Muscle of leg (tissue), 11 donors: Measurements from ENCODE around the gene DOCK8. TPM values are rescaled to one million over a fixed set of nuclear protein-coding genes. Genes with fewer than 3 reads are reported as not detected.
A peak's percentile ranks its signal among the peaks of the same experiment; 100 is the strongest.
"Not testable (repeated sequence)": the region's sequence is repeated elsewhere in the genome, so short reads cannot be mapped to it uniquely, and the experiment has no call there.

Source experiments
- DNase-seq: peaks from one replicate; pipeline ENCODE4 v3.0.0; 2013
- H3K27ac ChIP-seq: one replicate; pipeline ENCODE4 v1.5.1; 2013; ENCODE audit warnings: mild to moderate bottlenecking, low read length, control low read depth
- H3K27me3 ChIP-seq: one replicate; pipeline ENCODE4 v1.6.1; 2013; ENCODE audit warnings: low read length; ENCODE audit not compliant: control insufficient read depth, insufficient read depth
- H3K36me3 ChIP-seq: one replicate; pipeline ENCODE4 v1.6.1; 2013; ENCODE audit warnings: low read length; ENCODE audit not compliant: control insufficient read depth, insufficient read depth
- H3K4me1 ChIP-seq: one replicate; pipeline ENCODE4 v1.6.1; 2013; ENCODE audit warnings: low read length; ENCODE audit not compliant: control insufficient read depth, insufficient read depth
- H3K4me3 ChIP-seq: one replicate; pipeline ENCODE4 v1.5.1; 2013; ENCODE audit warnings: low read length, control low read depth
- H3K9me3 ChIP-seq: replicated peaks from 2 replicates; pipeline ENCODE4 v1.6.1; 2013; ENCODE audit warnings: low read depth, low read length; ENCODE audit not compliant: control insufficient read depth
- WGBS: methylation state at CpG from one replicate; pipeline ENCODE4 v1.1.5; 2013; ENCODE audit warnings: missing lambda C conversion rate; ENCODE audit not compliant: insufficient coverage; 5-methylcytosine and 5-hydroxymethylcytosine counted together
- polyA plus RNA-seq, 8 donors: library from polyadenylated mRNA; unstranded; fragments of 120-200 nt; gene quantifications; one replicate each; pipeline versions ENCODE4 v1.2.1 to v1.2.3, GENCODE V29; 2013; ENCODE audit warnings: inconsistent platforms in 1 of 8, low replicate concordance in 1 of 8; ENCODE audit not compliant: insufficient read length in 8 of 8, insufficient read depth in 1 of 8
- total RNA-seq: library from RNA; stranded (reverse); fragments of 120-200 nt; gene quantifications from one replicate; pipeline ENCODE4 v1.2.4, GENCODE V29; 2013

DOCK8 gene
- total and polyA plus RNA-seq, 9 donors: 3.2 to 8.4 (median 5.7) TPM

GRCh38 chr9:224026-224425 is 9.4 kb downstream of the DOCK8 start:
- H3K27ac ChIP-seq: no peak overlapping the region
- no peak overlapping the region for H3K4me3 ChIP-seq
- H3K9me3 ChIP-seq: no peaks in the 10 kb centered on the region
- H3K36me3 ChIP-seq: no peaks in the 10 kb centered on the region
- DNase-seq: no peak
- peaks cover 1% of the 10 kb centered on the region for H3K27me3 ChIP-seq
- no CpG with 5 or more reads among the region's 5 CpGs for WGBS
- no peaks in the 10 kb centered on the region for H3K4me1 ChIP-seq

DNA sequence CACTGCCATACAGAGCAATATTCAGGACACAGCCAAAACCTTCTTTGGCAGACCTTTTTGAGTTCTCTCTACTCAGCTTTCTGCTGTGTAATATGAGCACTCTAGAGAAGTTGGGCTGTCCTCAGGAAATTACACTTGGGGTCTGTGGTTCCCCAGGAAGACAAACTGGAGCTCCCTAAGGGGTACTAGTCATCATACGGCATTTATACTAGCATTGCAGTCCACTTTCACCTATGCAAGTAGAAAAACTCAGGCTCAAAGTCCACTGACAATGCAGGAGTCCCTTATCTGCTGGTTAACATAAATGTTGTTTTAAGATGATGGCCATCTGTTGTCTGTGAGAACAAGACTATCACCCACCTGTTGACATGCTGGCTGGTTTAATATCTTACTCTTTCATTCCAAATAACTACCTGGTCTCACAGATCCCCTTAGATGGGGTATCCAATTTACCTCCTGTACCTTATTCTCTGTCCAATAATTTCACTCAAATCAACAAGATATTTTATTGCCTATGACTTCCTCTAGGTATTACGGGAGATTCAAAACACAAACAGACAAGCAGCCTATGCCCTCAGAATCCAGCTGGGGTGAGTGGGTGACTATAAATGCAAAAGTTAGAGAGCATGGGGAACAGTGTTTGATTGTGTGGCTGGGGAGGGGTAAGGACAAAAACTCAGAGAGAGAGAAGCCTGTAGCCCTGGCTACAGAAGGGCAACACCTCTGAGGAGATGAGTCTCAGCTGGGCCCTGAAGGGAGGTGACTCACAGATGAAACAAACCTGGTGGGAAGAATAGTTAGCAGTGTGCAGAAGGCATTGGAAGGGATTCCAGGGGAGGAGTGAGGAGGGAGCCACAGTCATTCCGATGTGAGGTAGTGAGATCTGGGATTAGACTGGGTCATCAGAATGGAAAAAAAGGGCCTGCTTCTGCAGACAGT is 10.2 kb downstream of the DOCK8 start:
- Histone ChIP-seq H3K4me1 (no peaks in the 10 kb centered on the region), H3K27ac (no peak overlapping the region), H3K9me3 (no peaks in the 10 kb centered on the region), H3K36me3 (no peaks in the 10 kb centered on the region), H3K27me3 (no peaks in the 10 kb centered on the region), H3K4me3 (no peak overlapping the region)
- WGBS: 100% methylated on average over 1 of the region's 3 CpGs
- DNase-seq: no peak

- Histone ChIP-seq H3K4me3 (no peak overlapping the region), H3K9me3 (no peaks in the 10 kb centered on the region), H3K36me3 (no peaks in the 10 kb centered on the region), H3K4me1 (no peaks in the 10 kb centered on the region), H3K27me3 (no peaks in the 10 kb centered on the region), H3K27ac (no peak overlapping the region)
- 75% methylated on average over 2 of the region's 3 CpGs for WGBS
- peak; percentile 13 for DNase-seq
Observed at GRCh38 chr9:227860-228259, 13.2 kb downstream of the DOCK8 start.

- Histone ChIP-seq H3K27ac (no peak overlapping the region), H3K4me1 (no peaks in the 10 kb centered on the region)
Observed at GRCh38 chr9:228929-229695, 14.4 kb downstream of the DOCK8 start.

DNA sequence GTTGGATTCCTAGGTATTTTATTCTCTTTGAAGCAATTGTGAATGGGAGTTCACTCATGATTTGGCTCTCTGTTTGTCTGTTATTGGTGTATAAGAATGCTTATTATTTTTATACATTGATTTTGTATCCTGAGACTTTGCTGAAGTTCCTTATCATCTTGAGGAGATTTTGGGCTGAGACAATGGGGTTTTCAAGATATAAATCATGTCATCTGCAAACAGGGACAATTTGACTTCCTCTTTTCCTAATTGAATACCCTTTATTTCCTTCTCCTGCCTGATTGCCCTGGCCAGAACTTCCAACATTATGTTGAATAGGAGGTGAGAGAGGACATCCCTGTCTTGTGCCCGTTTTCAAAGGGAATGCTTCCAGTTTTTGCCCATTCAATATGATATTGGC is 17.0 kb downstream of the DOCK8 start:
- H3K27ac ChIP-seq, H3K9me3 ChIP-seq, DNase-seq, H3K4me3 ChIP-seq, H3K4me1 ChIP-seq, H3K36me3 ChIP-seq, H3K27me3 ChIP-seq: not testable (repeated sequence)
- no CpG with 5 or more reads among the region's 1 CpG for WGBS

More at GRCh38 chr9:228929-229695, 14.4 kb downstream of the DOCK8 start:
- Histone ChIP-seq H3K9me3 (no peaks in the 10 kb centered on the region), H3K4me3 (no peak overlapping the region), H3K36me3 (no peaks in the 10 kb centered on the region), H3K27me3 (no peaks in the 10 kb centered on the region)
- no peak for DNase-seq
- no CpG with 5 or more reads among the region's 5 CpGs for whole genome bisulfite sequencing

GRCh38 chr9:233708-234107 is 19.0 kb downstream of the DOCK8 start:
- WGBS: no CpG with 5 or more reads among the region's 1 CpG
- H3K27me3 ChIP-seq, DNase-seq, H3K4me3 ChIP-seq, H3K9me3 ChIP-seq, H3K36me3 ChIP-seq, H3K4me1 ChIP-seq, H3K27ac ChIP-seq: not testable (repeated sequence)

DNA sequence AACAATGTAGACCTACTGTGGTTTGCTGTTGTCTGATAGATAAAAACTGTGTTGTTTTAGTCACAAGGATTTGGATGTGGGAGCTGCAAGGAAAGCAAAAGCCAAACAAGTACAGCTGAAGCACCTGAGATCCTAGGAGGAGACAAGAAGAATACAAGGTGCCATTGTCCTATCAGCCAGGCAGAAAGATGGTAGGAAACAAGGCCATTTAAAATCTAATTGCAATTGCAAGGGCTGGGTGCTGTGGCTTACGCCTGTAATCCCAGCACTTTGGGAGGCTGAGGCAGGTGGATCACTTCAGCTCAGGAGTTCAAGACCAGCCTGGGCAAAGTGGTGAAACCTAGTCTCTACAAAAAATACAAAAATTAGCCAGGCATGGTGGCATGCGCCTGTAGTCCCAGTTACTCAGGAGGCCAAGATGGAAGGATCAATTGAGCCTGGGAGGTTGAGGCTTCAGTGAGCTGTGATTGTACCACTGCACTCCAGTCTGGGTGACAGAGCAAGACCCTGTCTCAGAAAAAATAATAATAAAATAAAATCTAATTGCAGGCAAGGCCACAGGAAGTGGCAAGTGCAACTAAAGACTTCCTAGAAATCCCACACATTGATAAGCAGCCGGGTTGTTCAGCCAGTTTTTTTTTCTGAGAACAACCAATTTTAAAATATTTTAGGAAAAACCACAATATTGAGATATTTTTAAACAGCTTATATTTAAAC is 22.6 kb downstream of the DOCK8 start:
- H3K4me1 ChIP-seq: no peaks in the 10 kb centered on the region
- no peaks in the 10 kb centered on the region for H3K36me3 ChIP-seq
- H3K9me3 ChIP-seq: peaks cover 5% of the 10 kb centered on the region
- WGBS: no CpG with 5 or more reads among the region's 3 CpGs
- no peak overlapping the region for H3K4me3 ChIP-seq
- no peak for DNase-seq
- H3K27me3 ChIP-seq: no peaks in the 10 kb centered on the region
- H3K27ac ChIP-seq: no peak overlapping the region

DNA sequence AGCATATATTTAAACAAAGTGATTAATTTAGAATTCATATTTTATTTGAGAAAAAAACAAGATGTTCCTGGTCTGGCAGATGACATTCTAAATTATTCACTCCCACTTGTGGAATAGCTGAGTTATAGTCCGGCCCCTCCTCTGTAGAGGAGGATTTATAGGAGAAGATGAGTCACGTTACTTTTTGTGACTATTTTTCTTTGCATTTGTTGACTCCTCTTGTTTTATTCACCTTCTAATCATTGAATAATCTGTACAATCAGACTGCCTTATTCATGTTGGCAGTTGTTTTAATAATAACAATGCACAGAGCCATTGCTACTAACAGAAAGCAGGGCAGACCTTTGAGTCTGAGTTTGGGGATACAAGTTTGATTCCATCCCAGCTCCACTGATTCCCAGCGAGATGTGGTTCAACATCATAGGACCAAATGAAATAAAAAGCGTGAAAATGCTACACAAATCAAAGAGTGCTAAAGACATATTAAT is 23.2 kb downstream of the DOCK8 start:
- Histone ChIP-seq H3K4me3 (no peak overlapping the region), H3K9me3 (peaks cover 5% of the 10 kb centered on the region), H3K36me3 (no peaks in the 10 kb centered on the region), H3K27me3 (no peaks in the 10 kb centered on the region), H3K27ac (no peak overlapping the region), H3K4me1 (no peaks in the 10 kb centered on the region)
- no CpG with 5 or more reads among the region's 4 CpGs for WGBS
- no peak for DNase-seq

GRCh38 chr9:242461-243080 is 27.9 kb downstream of the DOCK8 start:
- H3K9me3 ChIP-seq: no peaks in the 10 kb centered on the region
- H3K27ac ChIP-seq: no peak overlapping the region
- H3K4me1 ChIP-seq: no peaks in the 10 kb centered on the region
- WGBS: 100% methylated on average over 1 of the region's 5 CpGs
- no peak overlapping the region for H3K4me3 ChIP-seq
- no peaks in the 10 kb centered on the region for H3K36me3 ChIP-seq
- DNase-seq: no peak
- H3K27me3 ChIP-seq: no peaks in the 10 kb centered on the region
